ENCODE results near the gene PIH1D1.

DNA sequence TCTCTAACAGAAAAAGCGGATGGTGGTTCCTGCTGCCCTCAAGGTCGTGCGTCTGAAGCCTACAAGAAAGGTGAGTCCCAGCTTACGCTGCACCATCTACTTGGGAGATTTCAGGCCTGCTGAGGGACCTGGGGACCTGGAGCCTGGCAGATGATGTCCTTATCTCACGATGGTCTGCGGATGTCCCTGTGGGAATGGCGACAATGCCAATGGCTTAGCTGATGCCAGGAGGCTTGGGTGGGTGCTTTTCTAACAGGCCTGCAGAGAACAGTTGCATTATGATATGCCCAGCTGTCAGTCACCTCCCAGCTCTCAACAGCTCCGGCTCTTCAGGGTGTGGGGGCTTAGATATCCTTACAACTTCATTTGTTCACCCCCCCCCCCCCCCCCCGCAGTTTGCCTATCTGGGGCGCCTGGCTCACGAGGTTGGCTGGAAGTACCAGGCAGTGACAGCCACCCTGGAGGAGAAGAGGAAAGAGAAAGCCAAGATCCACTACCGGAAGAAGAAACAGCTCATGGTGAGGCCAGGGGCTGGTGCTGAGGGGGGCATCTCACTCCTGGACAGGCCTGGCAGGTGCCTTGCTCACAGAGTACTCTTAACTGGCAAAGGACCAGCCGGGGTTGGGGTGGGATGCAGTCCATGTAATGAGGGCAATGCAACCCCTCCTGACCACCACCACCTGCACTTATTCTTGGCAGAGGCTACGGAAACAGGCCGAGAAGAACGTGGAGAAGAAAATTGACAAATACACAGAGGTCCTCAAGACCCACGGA lies 39.6 kb upstream of the PIH1D1 start:
- TF ChIP-seq, protein P1, sequence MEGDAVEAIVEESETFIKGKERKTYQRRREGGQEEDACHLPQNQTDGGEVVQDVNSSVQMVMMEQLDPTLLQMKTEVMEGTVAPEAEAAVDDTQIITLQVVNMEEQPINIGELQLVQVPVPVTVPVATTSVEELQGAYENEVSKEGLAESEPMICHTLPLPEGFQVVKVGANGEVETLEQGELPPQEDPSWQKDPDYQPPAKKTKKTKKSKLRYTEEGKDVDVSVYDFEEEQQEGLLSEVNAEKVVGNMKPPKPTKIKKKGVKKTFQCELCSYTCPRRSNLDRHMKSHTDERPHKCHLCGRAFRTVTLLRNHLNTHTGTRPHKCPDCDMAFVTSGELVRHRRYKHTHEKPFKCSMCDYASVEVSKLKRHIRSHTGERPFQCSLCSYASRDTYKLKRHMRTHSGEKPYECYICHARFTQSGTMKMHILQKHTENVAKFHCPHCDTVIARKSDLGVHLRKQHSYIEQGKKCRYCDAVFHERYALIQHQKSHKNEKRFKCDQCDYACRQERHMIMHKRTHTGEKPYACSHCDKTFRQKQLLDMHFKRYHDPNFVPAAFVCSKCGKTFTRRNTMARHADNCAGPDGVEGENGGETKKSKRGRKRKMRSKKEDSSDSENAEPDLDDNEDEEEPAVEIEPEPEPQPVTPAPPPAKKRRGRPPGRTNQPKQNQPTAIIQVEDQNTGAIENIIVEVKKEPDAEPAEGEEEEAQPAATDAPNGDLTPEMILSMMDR (IDR thresholded peaks at IDR 0.05) = no peak
- TF ChIP-seq POLR2A (IDR thresholded peaks at IDR 0.05) = no peak

Measured in right lobe of liver (tissue), 4 donors.